ENCODE measurements around the gene ZNF689.
A peak's percentile ranks its signal among the peaks of the same experiment; 100 is the strongest.
"Not testable (repeated sequence)": the region's sequence is repeated elsewhere in the genome, so short reads cannot be mapped to it uniquely, and the experiment has no call there.

ZNF689 gene

GRCh38 chr16:30600215-30600614, 10.0 kb downstream of the ZNF689 start:
- DNase-seq (ENCODE audit: low spot score), result no peak

GRCh38 chr16:30592871-30593270, 17.3 kb downstream of the ZNF689 start:
- no peak for DNase-seq (ENCODE audit: low spot score)

GRCh38 chr16:30590869-30591268, 19.3 kb downstream of the ZNF689 start:
- not testable (repeated sequence) for DNase-seq (ENCODE audit: low spot score)

- DNase-seq (ENCODE audit: low spot score), result not testable (repeated sequence)
Observed at GRCh38 chr16:30589582-30589981, 20.6 kb downstream of the ZNF689 start.

- no peak for DNase-seq (ENCODE audit: low spot score)
Observed at GRCh38 chr16:30588651-30589050, 21.5 kb downstream of the ZNF689 start.

GRCh38 chr16:30585400-30586191, 24.6 kb downstream of the ZNF689 start, which contains the start of gene ZNF785:
ZNF785 (minus strand) TSS chr16:30585697; CDS start chr16:30585611, 86 bp downstream.
- peak; percentile 93 for DNase-seq (ENCODE audit: low spot score)

GRCh38 chr16:30585022-30585399, 25.2 kb downstream of the ZNF689 start:
- no peak for DNase-seq (ENCODE audit: low spot score)

- DNase-seq (ENCODE audit: low spot score), result no peak
Observed at GRCh38 chr16:30582611-30583340, 27.4 kb downstream of the ZNF689 start.

- no peak for DNase-seq (ENCODE audit: low spot score)
Observed at GRCh38 chr16:30581457-30581856, 28.7 kb downstream of the ZNF689 start.

GRCh38 chr16:30574678-30575077, 35.5 kb downstream of the ZNF689 start:
- DNase-seq (ENCODE audit: low spot score), result no peak

GRCh38 chr16:30571445-30572322, 38.5 kb downstream of the ZNF689 start, which contains the start of gene ZNF688:
ZNF688 (minus strand) TSS chr16:30571714; CDS start chr16:30571629, 85 bp downstream.
- peak; percentile 91 for DNase-seq (ENCODE audit: low spot score)

- peak; percentile 40 for DNase-seq (ENCODE audit: low spot score)
Observed at GRCh38 chr16:30570636-30571444, 39.3 kb downstream of the ZNF689 start.

GRCh38 chr16:30569746-30570635, 40.2 kb downstream of the ZNF689 start:
- DNase-seq (ENCODE audit: low spot score), result no peak

- no peak for DNase-seq (ENCODE audit: low spot score)
Observed at GRCh38 chr16:30569281-30569680, 40.9 kb downstream of the ZNF689 start.

- DNase-seq (ENCODE audit: low spot score), result no peak
Observed at GRCh38 chr16:30567991-30568638, 42.1 kb downstream of the ZNF689 start.

GRCh38 chr16:30567160-30567990, 42.8 kb downstream of the ZNF689 start:
- no peak for DNase-seq (ENCODE audit: low spot score)

GRCh38 chr16:30566531-30566930, 43.7 kb downstream of the ZNF689 start:
- DNase-seq (ENCODE audit: low spot score), result no peak

- DNase-seq (ENCODE audit: low spot score), result no peak
Observed at GRCh38 chr16:30565984-30566383, 44.2 kb downstream of the ZNF689 start.

- DNase-seq (ENCODE audit: low spot score), result peak; percentile 65
Observed at GRCh38 chr16:30565526-30565925, 44.7 kb downstream of the ZNF689 start.
